Mesendoderm (in vitro differentiated cells): ENCODE measurements around the gene RYR3. TPM values are rescaled to one million over a fixed set of nuclear protein-coding genes. Genes with fewer than 3 reads are reported as not detected.

ENCODE experiments used
- DNase-seq: peaks from one replicate; pipeline ENCODE4 v3.0.0; 2013
- H2AK5ac ChIP-seq: 2 replicates; pipeline ENCODE4 v1.6.1; 2013; ENCODE audit warnings: low read length, inconsistent platforms
- H2BK120ac ChIP-seq: 2 replicates; pipeline ENCODE4 v1.6.1; 2013; ENCODE audit warnings: low read depth, mild to moderate bottlenecking, low read length, moderate library complexity, mixed read lengths
- H2BK15ac ChIP-seq: replicated peaks from 2 replicates; pipeline ENCODE4 v1.6.1; 2013; ENCODE audit warnings: low read depth, mild to moderate bottlenecking, moderate library complexity
- H2BK5ac ChIP-seq: 2 replicates; pipeline ENCODE4 v1.6.1; 2013; ENCODE audit warnings: low read length, inconsistent platforms
- H3K18ac ChIP-seq: 2 replicates; pipeline ENCODE4 v1.6.1; 2013; ENCODE audit warnings: mild to moderate bottlenecking, low read length, mixed read lengths
- H3K23ac ChIP-seq: one replicate; pipeline ENCODE4 v1.6.1; 2013; ENCODE audit warnings: low read length
- H3K27ac ChIP-seq: 2 replicates; pipeline ENCODE4 v1.5.1; 2013; ENCODE audit warnings: low read depth, mild to moderate bottlenecking, inconsistent platforms, low read length, moderate library complexity
- H3K27me3 ChIP-seq: 2 replicates; pipeline ENCODE4 v1.6.1; 2013; ENCODE audit warnings: low read length, control low read depth, mild to moderate bottlenecking, inconsistent platforms; ENCODE audit not compliant: insufficient read depth, poor library complexity
- H3K36me3 ChIP-seq: 2 replicates; pipeline ENCODE4 v1.6.1; 2013; ENCODE audit warnings: low read length, inconsistent platforms; ENCODE audit not compliant: control insufficient read depth, insufficient read depth
- H3K4ac ChIP-seq: one replicate; pipeline ENCODE4 v1.6.1; 2013; ENCODE audit warnings: low read depth, mild to moderate bottlenecking, low read length, moderate library complexity
- H3K4me1 ChIP-seq: 2 replicates; pipeline ENCODE4 v1.6.1; 2013; ENCODE audit warnings: low read depth, low read length, inconsistent platforms; ENCODE audit not compliant: control insufficient read depth
- H3K4me2 ChIP-seq: 2 replicates; pipeline ENCODE4 v1.6.1; 2013; ENCODE audit warnings: low read length
- H3K4me3 ChIP-seq: 2 replicates; pipeline ENCODE4 v1.5.1; 2013; ENCODE audit warnings: mild to moderate bottlenecking, low read length
- H3K56ac ChIP-seq: one replicate; pipeline ENCODE4 v1.6.1; 2013; ENCODE audit warnings: low read length
- H3K79me1 ChIP-seq: 2 replicates; pipeline ENCODE4 v1.6.1; 2013; ENCODE audit warnings: low read length, inconsistent platforms
- H3K79me2 ChIP-seq: 2 replicates; pipeline ENCODE4 v1.6.1; 2013; ENCODE audit warnings: mild to moderate bottlenecking, low read length; ENCODE audit not compliant: control insufficient read depth, insufficient read depth
- H3K9ac ChIP-seq: 2 replicates; pipeline ENCODE4 v1.6.1; 2013; ENCODE audit warnings: low read length, inconsistent platforms
- H4K5ac ChIP-seq: one replicate; pipeline ENCODE4 v1.6.1; 2013; ENCODE audit warnings: low read length
- H4K8ac ChIP-seq: one replicate; pipeline ENCODE4 v1.6.1; 2013; ENCODE audit warnings: low read depth, mild to moderate bottlenecking, control low read depth, low read length, moderate library complexity
- WGBS: extraction: QIAGEN DNeasy Blood & Tissue Kit; methylation state at CpG from one replicate; pipeline ENCODE4 v1.1.7; 2013; ENCODE audit warnings: low lambda C conversion rate, missing lambda C conversion rate; ENCODE audit not compliant: insufficient coverage; ENCODE audit errors: extremely low coverage; 5-methylcytosine and 5-hydroxymethylcytosine counted together
- small RNA-seq: library from polyadenylated mRNA; stranded (forward); fragments of <200 nt; extraction: miRNeasy Mini kit (QIAGEN cat#:217004); gene quantifications from one replicate; pipeline ENCODE3, GENCODE V24; 2013; ENCODE audit not compliant: insufficient read depth

RYR3 gene

DNA sequence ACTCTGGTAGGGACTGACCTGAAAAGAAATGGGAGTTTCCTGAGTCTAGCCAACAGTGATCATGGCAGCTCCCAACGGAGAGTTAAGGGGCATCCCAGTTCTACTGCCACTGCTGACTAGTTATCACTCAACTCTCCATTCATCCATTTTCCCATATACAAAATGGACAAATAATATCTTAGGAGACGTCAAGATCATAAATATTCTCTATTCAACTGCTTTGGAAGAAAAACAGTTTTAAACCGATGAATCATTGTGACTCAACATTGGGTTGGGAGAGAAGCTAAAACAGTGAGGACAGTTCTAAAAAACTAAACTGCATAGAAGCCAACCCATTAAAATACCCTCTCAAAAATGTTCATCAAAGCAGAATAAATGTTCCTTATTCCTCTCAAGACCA, 600.0 kb downstream of the RYR3 start:
- no CpG with 5 or more reads among the region's 3 CpGs for WGBS

DNA sequence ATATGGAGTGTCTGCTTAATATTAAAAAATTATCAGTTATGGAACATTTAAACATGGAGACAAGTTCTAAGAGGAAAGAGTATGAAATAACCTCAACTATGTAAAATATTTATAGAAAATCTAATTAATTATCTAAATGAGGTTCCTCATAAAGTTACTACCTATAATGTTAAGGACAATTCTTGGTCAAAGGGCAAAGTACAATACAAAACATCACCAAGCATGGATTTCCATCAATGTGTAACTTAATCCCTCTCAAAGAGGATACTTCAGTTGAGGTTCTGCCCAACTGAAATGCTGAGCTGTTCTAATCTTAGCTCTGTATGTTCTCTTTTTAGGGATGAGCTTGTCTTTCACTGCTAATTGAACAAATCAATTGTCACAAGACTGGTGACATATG, 601.6 kb downstream of the RYR3 start:
- H3K27ac ChIP-seq, result no peak overlapping the region
- no peak overlapping the region for H3K18ac ChIP-seq
- H2BK5ac ChIP-seq, result no peak overlapping the region
- no peak overlapping the region for H2AK5ac ChIP-seq
- H3K36me3 ChIP-seq, result no peaks in the 10 kb centered on the region
- no peaks in the 10 kb centered on the region for H3K79me1 ChIP-seq
- no peak overlapping the region for H3K4ac ChIP-seq
- H4K8ac ChIP-seq, result no peak overlapping the region
- H3K79me2 ChIP-seq, result no peaks in the 10 kb centered on the region
- H3K4me3 ChIP-seq, result no peak overlapping the region
- no peaks in the 10 kb centered on the region for H3K27me3 ChIP-seq
- H3K4me2 ChIP-seq, result no peak overlapping the region
- no peak overlapping the region for H2BK15ac ChIP-seq
- peaks cover 2% of the 10 kb centered on the region for H3K4me1 ChIP-seq
- no peak overlapping the region for H3K9ac ChIP-seq
- no peak overlapping the region for H3K23ac ChIP-seq
- no peak overlapping the region for H2BK120ac ChIP-seq
- no peak overlapping the region for H3K56ac ChIP-seq
- no peak overlapping the region for H4K5ac ChIP-seq
- DNase-seq, result no peak

More for the DNA sequence above, 600.0 kb downstream of the RYR3 start:
- Histone ChIP-seq H2AK5ac (no peak overlapping the region), H3K23ac (no peak overlapping the region), H3K4me2 (no peak overlapping the region), H4K5ac (no peak overlapping the region), H3K18ac (no peak overlapping the region), H2BK15ac (no peak overlapping the region), H2BK120ac (no peak overlapping the region), H3K9ac (no peak overlapping the region), H3K4ac (no peak overlapping the region), H3K27me3 (no peaks in the 10 kb centered on the region), H3K79me2 (no peaks in the 10 kb centered on the region), H3K4me3 (no peak overlapping the region), H3K36me3 (no peaks in the 10 kb centered on the region), H2BK5ac (no peak overlapping the region), H3K4me1 (peaks cover 2% of the 10 kb centered on the region), H3K56ac (no peak overlapping the region), H3K79me1 (no peaks in the 10 kb centered on the region), H3K27ac (no peak overlapping the region), H4K8ac (no peak overlapping the region)
- no peak for DNase-seq

DNA sequence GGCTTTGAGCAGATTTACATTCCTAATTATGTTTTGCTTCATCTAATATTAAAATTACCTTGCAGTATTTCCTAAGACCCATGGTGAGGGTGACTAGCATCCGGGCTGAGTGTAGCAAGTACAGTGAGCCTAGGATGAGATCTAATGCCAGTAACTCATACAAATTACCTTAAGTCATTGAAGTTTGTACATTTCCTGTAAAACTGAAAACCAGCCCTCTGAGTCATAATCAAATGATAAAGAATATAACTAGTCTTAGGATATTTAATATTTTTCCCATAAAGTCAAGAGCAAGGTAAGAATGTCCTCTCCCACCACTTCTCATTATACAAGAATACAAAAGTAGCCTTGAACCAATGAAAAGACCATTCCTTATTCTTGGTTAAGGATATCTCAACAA, 602.7 kb downstream of the RYR3 start:
- DNase-seq, result no peak
- Histone ChIP-seq H3K56ac (no peak overlapping the region), H2BK15ac (no peak overlapping the region), H4K5ac (no peak overlapping the region), H3K4me2 (no peak overlapping the region), H3K18ac (no peak overlapping the region), H3K4ac (no peak overlapping the region), H3K4me3 (no peak overlapping the region), H3K79me1 (no peaks in the 10 kb centered on the region), H2BK120ac (no peak overlapping the region), H4K8ac (no peak overlapping the region), H3K4me1 (peaks cover 2% of the 10 kb centered on the region), H3K23ac (no peak overlapping the region), H2BK5ac (no peak overlapping the region), H3K27ac (no peak overlapping the region), H3K27me3 (no peaks in the 10 kb centered on the region), H2AK5ac (no peak overlapping the region), H3K9ac (no peak overlapping the region), H3K36me3 (no peaks in the 10 kb centered on the region), H3K79me2 (no peaks in the 10 kb centered on the region)
- no CpG with 5 or more reads among the region's 1 CpG for WGBS

Small RNA genes within 50 kb of the gene (small RNA-seq; reads per million reads assigned to genes)
- not detected for gene RF00019
